Measurements from ENCODE around the gene HOXB3.

The HOXB3 gene

DNA sequence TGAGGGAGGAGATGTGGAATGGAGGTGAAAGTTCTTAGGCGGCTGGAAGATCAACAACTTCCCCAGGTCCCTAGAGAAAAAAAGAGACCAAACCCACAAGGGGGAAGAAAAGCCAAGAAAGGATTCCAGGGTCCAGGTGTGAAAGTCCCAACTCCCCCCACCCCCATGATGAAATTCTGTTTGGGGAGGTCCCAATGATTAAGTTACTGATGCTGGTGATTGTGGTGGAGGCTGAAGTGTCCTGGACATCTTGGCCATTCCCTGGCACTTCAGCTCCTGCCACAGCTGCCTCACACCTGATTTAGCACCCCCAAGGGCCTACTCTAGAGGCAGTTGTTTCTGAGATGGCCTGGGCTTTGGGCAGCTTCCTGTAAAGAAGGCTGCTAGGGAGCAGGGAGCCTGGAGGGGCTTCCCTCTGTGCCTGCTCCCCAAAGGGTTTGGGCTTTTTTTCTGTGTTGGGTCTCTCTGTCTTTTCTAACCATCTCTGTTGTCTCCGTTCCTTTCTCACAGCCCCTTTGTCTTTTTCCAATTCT, 25.0 kb downstream of the HOXB3 start:
- no peak overlapping the region for H3K27ac ChIP-seq
- peak overlapping the region; percentile 74 for H3K4me3 ChIP-seq
- no peak for DNase-seq (ENCODE audit: low spot score)
- no peak for TF ChIP-seq CTCF (IDR thresholded peaks at IDR 0.05)

DNA sequence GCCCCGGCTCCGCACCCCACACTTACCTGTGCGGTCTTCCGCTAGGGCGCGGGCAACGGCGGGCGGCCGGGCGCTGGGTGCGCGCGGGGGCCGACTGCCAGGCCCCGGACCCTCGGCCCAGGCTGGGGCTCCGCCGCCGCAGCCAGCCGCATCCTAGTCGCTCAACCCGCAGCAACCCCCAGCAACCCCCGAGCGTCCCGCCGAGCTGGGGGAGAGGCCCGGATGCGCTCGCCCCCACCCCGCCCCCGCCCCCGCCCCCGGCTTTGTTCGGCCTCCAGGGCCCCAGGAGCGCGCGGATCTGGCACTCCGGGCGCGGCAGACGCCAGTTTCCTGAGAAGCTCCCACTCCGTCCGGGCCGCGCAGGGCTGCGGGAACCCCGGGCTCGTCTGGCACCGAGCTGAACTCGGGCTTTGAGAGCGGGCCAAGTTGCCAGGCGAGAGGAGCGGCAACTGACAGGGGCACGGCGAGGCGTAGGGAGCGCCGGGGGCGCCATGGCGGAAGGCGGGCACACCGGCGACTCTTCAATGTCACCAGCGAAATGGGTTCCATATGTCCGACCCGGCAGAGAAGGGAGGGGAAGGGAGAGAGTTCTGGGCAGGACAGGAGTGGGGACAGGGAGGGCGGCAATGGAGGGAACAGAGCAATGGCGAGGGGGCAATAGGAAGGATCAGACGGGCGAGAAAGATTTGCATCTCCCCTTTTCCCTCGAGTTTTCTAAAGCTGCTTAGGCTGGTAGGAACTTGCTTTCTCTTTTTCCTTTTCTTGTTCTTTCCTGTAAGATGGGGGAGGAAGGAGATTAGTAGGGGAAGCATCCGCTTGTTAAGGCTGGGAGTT, 25.6 kb downstream of the HOXB3 start:
- Histone ChIP-seq H3K27ac (peak overlapping the region; percentile 34 to 60), H3K4me3 (peak overlapping the region; percentile 74)
- no peak for DNase-seq (ENCODE audit: low spot score)
- TF ChIP-seq CTCF (IDR thresholded peaks at IDR 0.05): no peak

- DNase-seq (ENCODE audit: low spot score): no peak
- Histone ChIP-seq H3K4me3 (peak overlapping the region; percentile 74), H3K27ac (peak overlapping the region; percentile 34 to 60)
- no peak for TF ChIP-seq CTCF (IDR thresholded peaks at IDR 0.05)
These were observed 26.2 kb downstream of the HOXB3 start for GRCh38 chr17:48563867-48564187.

DNA sequence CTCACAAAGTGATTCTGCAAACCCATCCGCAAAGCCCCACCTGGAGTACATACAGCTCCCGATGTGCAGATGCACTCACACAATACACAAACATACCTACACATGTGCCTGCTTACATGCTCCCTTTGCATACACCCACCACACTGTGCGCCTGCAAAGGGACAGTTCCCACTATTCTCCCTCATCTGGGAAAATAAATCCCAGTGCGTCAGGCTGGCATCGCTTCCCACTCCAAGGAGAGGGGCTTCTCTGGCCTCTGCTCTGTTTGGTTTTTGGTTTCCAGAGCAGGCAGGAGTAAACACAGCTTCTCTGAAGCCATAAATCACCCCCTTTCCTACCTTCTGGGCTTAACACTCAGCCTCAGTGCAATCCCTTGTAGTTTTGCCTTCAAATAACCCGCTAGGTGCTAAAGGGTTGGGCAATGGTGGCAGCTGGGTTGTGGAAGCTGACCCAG, 26.6 kb downstream of the HOXB3 start:
- Histone ChIP-seq H3K4me3 (peak overlapping the region; percentile 74), H3K27ac (peak overlapping the region in 1 of 2 donors; percentile 60)

DNA sequence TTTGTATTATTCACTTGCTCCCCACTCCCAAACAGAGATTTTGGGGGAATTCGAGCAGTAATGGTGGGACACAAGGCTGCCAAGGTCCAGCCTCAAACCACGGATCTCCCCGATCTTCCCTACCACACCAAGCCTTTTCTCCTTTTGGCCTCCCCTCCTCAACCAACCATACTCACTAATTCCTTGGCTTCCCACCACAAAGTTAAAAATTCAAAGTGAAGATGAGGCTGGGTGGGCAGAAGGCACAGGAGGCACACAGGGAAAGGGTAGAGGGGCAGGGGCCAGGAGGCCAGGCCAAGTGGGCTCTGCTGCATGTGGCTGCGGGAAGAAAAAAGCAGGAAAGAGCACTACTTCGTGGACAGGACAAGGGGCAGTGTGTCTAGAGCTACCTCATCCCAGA, 27.1 kb downstream of the HOXB3 start:
- TF ChIP-seq CTCF (IDR thresholded peaks at IDR 0.05): no peak
- H3K27ac ChIP-seq: peak overlapping the region in 1 of 2 donors; percentile 60
- DNase-seq (ENCODE audit: low spot score): no peak

More for the DNA sequence above, 26.6 kb downstream of the HOXB3 start:
- TF ChIP-seq CTCF (IDR thresholded peaks at IDR 0.05): no peak
- no peak for DNase-seq (ENCODE audit: low spot score)

DNA sequence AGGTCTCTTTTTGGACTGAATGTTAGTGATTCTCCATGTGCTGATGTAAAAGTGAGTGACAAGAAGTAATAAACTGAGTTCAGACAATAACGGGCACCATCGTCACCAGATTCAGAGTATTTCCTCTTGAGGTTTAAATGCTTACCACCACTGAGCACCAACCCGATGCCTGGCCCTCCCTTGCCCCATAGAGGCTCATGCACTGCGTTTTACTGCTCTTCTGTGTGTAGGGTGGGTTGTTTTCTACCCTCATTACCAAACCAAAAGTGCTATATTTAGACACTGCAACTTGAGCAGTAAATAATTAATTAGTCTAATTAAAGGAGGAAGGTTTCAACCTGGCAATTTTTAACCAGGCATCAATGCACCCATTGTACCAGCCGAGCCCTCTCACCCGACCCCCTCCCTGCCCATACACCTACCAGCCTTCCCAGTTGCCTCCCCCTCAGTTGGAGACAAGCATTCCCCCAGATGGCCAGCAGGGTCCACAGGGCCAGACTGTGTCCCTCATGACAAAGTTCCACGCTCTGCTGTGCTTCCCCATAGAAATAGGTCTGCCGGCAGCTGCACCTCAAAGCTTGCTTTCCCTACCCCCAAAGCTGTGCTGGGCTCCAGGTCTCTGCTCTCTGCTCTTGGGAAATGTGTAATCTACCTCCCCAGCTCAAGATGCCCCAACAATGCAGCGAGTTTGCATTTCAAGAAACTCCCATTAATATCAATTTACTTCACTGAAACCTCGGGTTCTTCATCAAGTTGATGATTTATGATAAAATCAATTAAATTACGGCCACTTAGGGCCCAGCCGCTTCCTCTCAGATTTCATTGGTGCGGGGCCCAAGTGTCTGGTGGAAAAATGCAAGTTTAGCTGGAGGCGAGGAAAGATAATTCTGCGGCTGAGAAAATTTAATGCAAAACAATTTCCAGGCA, 27.9 kb downstream of the HOXB3 start:
- Histone ChIP-seq H3K27ac (peak overlapping the region in 1 of 2 donors; percentile 26), H3K4me3 (peak overlapping the region; percentile 1)
- no peak for DNase-seq (ENCODE audit: low spot score)
- TF ChIP-seq CTCF (IDR thresholded peaks at IDR 0.05): no peak

More for the DNA sequence above, 27.1 kb downstream of the HOXB3 start:
- H3K4me3 ChIP-seq: peak overlapping the region; percentile 74
